Mammary microvascular endothelial cell (primary cell): Measurements from ENCODE around the gene TIMM8B. TPM values are rescaled to one million over a fixed set of nuclear protein-coding genes. Genes with fewer than 3 reads are reported as not detected.

ENCODE experiments used
- total RNA-seq: library from RNA; depleted of rRNA; stranded (reverse); fragments of >200 nt; gene quantifications from 2 replicates; pipeline ENCODE4 v1.2.3, GENCODE V29; 2015

TIMM8B gene
- 54.6 and 67.4 TPM in 2 replicates for total RNA-seq

GRCh38 chr11:112086422-112087191 is at the start of gene TIMM8B, which contains the start of gene SDHD:
TSS of gene TIMM8B (minus strand) at chr11:112086756. CDS start at chr11:112086723, 33 bp downstream.
TSS of gene SDHD (plus strand) at chr11:112086873. CDS start at chr11:112086908, 35 bp downstream.

DNA sequence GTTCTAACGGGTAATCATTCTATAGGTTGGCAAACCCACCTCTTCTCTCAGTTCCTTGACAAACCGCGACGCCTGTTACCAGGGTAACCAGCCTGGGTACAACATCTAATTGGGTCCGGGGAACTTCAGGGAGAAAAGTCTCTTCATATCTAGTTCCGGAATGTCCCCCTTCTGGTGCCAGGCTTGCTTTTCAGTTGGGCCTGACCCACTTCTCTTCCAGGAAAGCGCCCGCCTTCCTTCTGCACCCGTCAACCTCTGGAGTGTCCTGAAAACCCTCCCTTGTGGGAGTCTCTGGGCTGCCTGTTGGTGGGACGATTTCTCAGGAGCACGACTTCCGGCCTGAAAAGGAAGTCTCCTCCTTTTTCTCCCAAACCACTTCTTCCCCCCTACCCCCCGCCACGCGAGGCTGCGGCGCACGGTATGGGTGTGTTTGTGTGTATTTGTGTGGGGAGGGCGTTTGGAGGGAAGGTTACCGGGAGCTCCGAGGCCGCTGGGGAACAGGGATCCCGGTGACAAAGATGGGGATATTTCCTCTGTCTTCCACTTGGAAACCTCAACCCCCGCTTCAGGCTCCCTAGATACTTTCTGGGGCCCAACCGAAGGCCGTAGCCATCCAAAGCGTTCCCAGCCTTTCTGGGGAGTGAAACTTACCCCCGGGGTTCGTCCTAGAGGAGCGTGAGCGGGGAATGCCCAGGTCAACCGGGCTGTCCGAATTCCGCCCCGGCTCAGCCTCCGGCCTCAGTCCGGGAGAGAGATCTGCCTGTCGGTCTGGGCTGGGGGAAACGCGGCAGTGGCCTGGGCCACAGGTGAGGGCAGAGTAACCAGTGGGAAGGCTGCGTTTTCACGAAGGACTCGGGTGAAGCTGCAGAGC is 12.4 kb downstream of the TIMM8B start, which contains the start of the genes NKAPD1 and PIH1D2:
Gene NKAPD1, plus strand, starts transcription at position 359 of the 871 bp plus-strand sequence. CDS start 1,276 bp downstream, outside the sequence.
Gene PIH1D2, minus strand, starts transcription at position 77 of the 871 bp plus-strand sequence. CDS start 843 bp downstream, outside the sequence.

Other genes with a start within 250 kb of the TIMM8B start
- 28.1 and 29.6 TPM in 2 replicates for gene ALG9, start 215.2 kb downstream of the TIMM8B start, total RNA-seq
- gene FDXACB1, start 207.6 kb downstream of the TIMM8B start, total RNA-seq = 2.5 and 3.8 TPM in 2 replicates
- gene CFAP68, start 207.2 kb downstream of the TIMM8B start, total RNA-seq = 11.8 and 12.3 TPM in 2 replicates
- gene CRYAB, start 175.0 kb downstream of the TIMM8B start, total RNA-seq = not detected in 2 replicates
- gene HSPB2, start 174.0 kb downstream of the TIMM8B start, total RNA-seq = not detected in 2 replicates
- 0.49 and 0.80 TPM in 2 replicates for gene C11orf52, start 167.8 kb downstream of the TIMM8B start, total RNA-seq
- gene DIXDC1, start 149.4 kb downstream of the TIMM8B start, total RNA-seq = 8.7 TPM in 2 replicates
- gene DLAT, start 61.3 kb downstream of the TIMM8B start, total RNA-seq = 41.2 and 46.1 TPM in 2 replicates
- 0.64 and 1.9 TPM in 2 replicates for gene PIH1D2, start 12.7 kb downstream of the TIMM8B start, total RNA-seq
- 8.3 and 9.2 TPM in 2 replicates for gene NKAPD1, start 12.5 kb downstream of the TIMM8B start, total RNA-seq
- gene SDHD, start 117 bp upstream of the TIMM8B start, total RNA-seq = 96.6 and 117 TPM in 2 replicates
- 0.13 and 1.5 TPM in 2 replicates for gene IL18, start 77.3 kb upstream of the TIMM8B start, total RNA-seq
- gene TEX12, start 80.6 kb upstream of the TIMM8B start, total RNA-seq = 0.25 TPM in 1 of 2 replicates, not detected in the other
- gene BCO2, start 88.8 kb upstream of the TIMM8B start, total RNA-seq = 0.40 and 0.44 TPM in 2 replicates
- gene PTS, start 139.7 kb upstream of the TIMM8B start, total RNA-seq = 28.0 and 33.9 TPM in 2 replicates
- gene PLET1, start 174.1 kb upstream of the TIMM8B start, total RNA-seq = not detected in 2 replicates